Measurements from ENCODE around the gene EEF1AKMT2. TPM values are rescaled to one million over a fixed set of nuclear protein-coding genes. Genes with fewer than 3 reads are reported as not detected.

EEF1AKMT2 gene
- total RNA-seq, 2 experiments from 2014 or later = 14.4 to 16.7 TPM

DNA sequence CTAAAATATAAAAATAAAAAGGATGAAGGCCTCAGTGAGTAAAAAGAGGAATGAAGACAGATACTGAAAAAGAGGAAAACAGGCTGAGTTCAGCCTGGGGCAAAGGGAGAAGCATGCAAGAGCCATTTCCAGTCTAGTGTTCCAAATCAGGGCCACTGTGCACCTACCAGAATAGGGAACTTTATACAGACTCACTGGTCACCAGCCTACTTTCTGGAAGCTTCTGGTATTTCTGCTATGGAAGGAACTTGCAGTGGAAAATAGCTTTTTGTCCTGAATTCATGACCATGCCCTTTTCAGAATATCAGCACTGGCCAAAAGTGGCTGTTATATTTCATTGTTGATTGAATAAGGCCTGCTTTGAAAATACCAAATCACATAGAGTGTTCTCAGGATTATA is 38.8 kb upstream of the EEF1AKMT2 start:
- no peaks in the 10 kb centered on the region for H3K27me3 Mint-ChIP-seq
- peaks cover 72% of the 10 kb centered on the region for H3K36me3 ChIP-seq (ENCODE audit: insufficient read depth, low read length)
- ATAC-seq (ENCODE audit: poor library complexity) (no peak), DNase-seq (no peak)
- intact Hi-C loops (cut with DNase I, micrococcal nuclease) = no loop called here
- TF ChIP-seq, protein P1, sequence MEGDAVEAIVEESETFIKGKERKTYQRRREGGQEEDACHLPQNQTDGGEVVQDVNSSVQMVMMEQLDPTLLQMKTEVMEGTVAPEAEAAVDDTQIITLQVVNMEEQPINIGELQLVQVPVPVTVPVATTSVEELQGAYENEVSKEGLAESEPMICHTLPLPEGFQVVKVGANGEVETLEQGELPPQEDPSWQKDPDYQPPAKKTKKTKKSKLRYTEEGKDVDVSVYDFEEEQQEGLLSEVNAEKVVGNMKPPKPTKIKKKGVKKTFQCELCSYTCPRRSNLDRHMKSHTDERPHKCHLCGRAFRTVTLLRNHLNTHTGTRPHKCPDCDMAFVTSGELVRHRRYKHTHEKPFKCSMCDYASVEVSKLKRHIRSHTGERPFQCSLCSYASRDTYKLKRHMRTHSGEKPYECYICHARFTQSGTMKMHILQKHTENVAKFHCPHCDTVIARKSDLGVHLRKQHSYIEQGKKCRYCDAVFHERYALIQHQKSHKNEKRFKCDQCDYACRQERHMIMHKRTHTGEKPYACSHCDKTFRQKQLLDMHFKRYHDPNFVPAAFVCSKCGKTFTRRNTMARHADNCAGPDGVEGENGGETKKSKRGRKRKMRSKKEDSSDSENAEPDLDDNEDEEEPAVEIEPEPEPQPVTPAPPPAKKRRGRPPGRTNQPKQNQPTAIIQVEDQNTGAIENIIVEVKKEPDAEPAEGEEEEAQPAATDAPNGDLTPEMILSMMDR (IDR thresholded peaks at IDR 0.05) = no peak
- no peak overlapping the region for H3K27ac ChIP-seq (ENCODE audit: low read depth in 1 of 2, low read length in 2 of 2)
- H3K9me3 ChIP-seq (ENCODE audit: control insufficient read depth in 1 of 2, insufficient read depth in 1 of 2, low read length in 2 of 2) = no peaks in the 10 kb centered on the region
- no peak overlapping the region for H3K4me3 Mint-ChIP-seq
- no peaks in the 10 kb centered on the region for H3K27me3 ChIP-seq (ENCODE audit: control insufficient read depth in 1 of 2, insufficient read depth in 2 of 2, low read length in 2 of 2)
- ChIA-PET CTCF (interaction anchor here (1.0 to 1.2 kb wide), 2 partner anchors 14 to 300 kb away, joined by 3 read pairs; no protein-coding TSS in a partner anchor), POLR2A (no interaction called here)
- no peaks in the 10 kb centered on the region for H3K4me1 ChIP-seq (ENCODE audit: insufficient read depth, low read length)
- H3K9me3 Mint-ChIP-seq = no peaks in the 10 kb centered on the region
- peaks cover 77% of the 10 kb centered on the region for H3K36me3 Mint-ChIP-seq (ENCODE audit: low read depth)
- no peak overlapping the region for H3K27ac Mint-ChIP-seq
- H3K4me1 Mint-ChIP-seq (ENCODE audit: low read depth) = no peaks in the 10 kb centered on the region
- H3K4me3 ChIP-seq (ENCODE audit: low read length) = no peak overlapping the region

DNA sequence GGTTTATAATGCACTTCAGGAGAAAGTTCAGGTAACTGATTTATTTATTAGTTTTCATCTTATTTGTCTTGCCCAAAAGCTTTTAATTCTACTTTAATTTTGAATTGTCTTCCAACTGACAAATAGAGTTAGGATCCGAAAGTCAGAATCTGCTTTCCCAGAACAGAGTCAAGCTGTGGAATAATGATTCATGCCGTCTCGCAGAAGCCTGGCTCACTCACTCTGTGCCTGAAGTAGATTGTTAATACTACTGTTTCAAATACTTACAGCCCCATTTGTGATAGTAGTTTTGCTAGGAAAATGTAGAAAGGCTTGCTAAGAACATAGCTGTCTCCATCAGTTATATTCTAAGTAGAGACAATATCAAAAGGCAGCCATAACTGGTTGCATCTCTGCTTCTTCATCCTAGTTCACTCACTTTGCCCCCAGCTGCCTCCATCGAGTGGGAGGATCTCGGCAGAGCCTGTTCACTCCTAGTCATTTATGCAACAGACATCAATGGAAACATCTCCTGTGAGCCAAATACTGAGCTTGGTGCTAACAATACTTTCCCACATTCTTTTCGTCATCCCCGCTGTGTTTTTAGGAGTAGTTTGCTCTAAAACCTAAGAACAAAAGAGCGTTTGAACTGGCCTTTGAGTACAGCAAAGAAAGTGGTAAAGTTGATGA is 37.9 kb upstream of the EEF1AKMT2 start:
- H3K27me3 Mint-ChIP-seq = no peaks in the 10 kb centered on the region
- H3K36me3 ChIP-seq (ENCODE audit: insufficient read depth, low read length) = peaks cover 63% of the 10 kb centered on the region
- ChIA-PET POLR2A (no interaction called here), CTCF (no interaction called here)
- H3K36me3 Mint-ChIP-seq (ENCODE audit: low read depth) = peaks cover 73% of the 10 kb centered on the region
- H3K27ac ChIP-seq (ENCODE audit: low read depth in 1 of 2, low read length in 2 of 2) = no peak overlapping the region
- intact Hi-C loops (cut with DNase I, micrococcal nuclease) = loop anchor here in 1 of 2 experiments (10.0 kb wide), 1 partner anchor 835 kb away; no protein-coding TSS in a partner anchor
- DNase-seq (no peak), ATAC-seq (ENCODE audit: poor library complexity) (no peak)
- H3K4me1 ChIP-seq (ENCODE audit: insufficient read depth, low read length) = no peaks in the 10 kb centered on the region
- H3K4me3 ChIP-seq (ENCODE audit: low read length) = no peak overlapping the region
- H3K9me3 ChIP-seq (ENCODE audit: control insufficient read depth in 1 of 2, insufficient read depth in 1 of 2, low read length in 2 of 2) = no peaks in the 10 kb centered on the region
- no peaks in the 10 kb centered on the region for H3K9me3 Mint-ChIP-seq
- no peak overlapping the region for H3K27ac Mint-ChIP-seq
- no peaks in the 10 kb centered on the region for H3K4me1 Mint-ChIP-seq (ENCODE audit: low read depth)
- TF ChIP-seq, protein P1 (IDR thresholded peaks at IDR 0.05) = no peak
- no peaks in the 10 kb centered on the region for H3K27me3 ChIP-seq (ENCODE audit: control insufficient read depth in 1 of 2, insufficient read depth in 2 of 2, low read length in 2 of 2)
- H3K4me3 Mint-ChIP-seq = no peak overlapping the region

DNA sequence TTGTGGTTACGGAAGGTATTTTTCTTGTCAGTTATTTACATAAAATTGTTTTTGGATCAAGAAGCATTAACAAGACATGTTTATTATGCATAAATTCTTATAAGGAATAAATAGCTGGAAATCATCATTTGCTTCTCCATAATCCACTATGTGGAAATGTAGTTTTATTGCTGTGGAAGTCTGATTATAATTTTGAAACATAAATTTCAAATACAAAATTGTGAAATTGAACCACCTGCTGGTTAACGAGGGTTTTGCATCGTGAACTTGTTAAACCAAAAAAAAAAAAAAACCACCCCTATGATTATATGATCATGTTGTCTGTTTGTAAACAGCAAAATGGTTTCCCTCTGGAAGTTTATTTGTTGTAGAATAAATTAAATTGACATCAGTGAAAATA is 35.8 kb upstream of the EEF1AKMT2 start:
- Mint-ChIP-seq H3K4me1 (ENCODE audit: low read depth) (no peaks in the 10 kb centered on the region), H3K9me3 (no peaks in the 10 kb centered on the region), H3K27me3 (no peaks in the 10 kb centered on the region), H3K4me3 (no peak overlapping the region), H3K27ac (no peak overlapping the region), H3K36me3 (ENCODE audit: low read depth) (peaks cover 76% of the 10 kb centered on the region)
- Histone ChIP-seq H3K36me3 (ENCODE audit: insufficient read depth, low read length) (peaks cover 49% of the 10 kb centered on the region), H3K4me1 (ENCODE audit: insufficient read depth, low read length) (no peaks in the 10 kb centered on the region), H3K27ac (ENCODE audit: low read depth in 1 of 2, low read length in 2 of 2) (no peak overlapping the region), H3K9me3 (ENCODE audit: control insufficient read depth in 1 of 2, insufficient read depth in 1 of 2, low read length in 2 of 2) (no peaks in the 10 kb centered on the region), H3K4me3 (ENCODE audit: low read length) (no peak overlapping the region), H3K27me3 (ENCODE audit: control insufficient read depth in 1 of 2, insufficient read depth in 2 of 2, low read length in 2 of 2) (no peaks in the 10 kb centered on the region)
- ChIA-PET CTCF (interaction anchor here (1.0 to 1.4 kb wide), 3 partner anchors 11 to 297 kb away, joined by 3 to 4 read pairs (median 3); no protein-coding TSS in a partner anchor), POLR2A (interaction anchor here (0.7 kb wide), 1 partner anchor 10 kb away, joined by 3 read pairs; no protein-coding TSS in a partner anchor)
- DNase-seq = peak in 3 of 14 experiments; percentile 28 to 45 (median 44)
- intact Hi-C loops (cut with DNase I, micrococcal nuclease) = loop anchor here (1.0 to 10.0 kb wide), 2 partner anchors 297 to 833 kb away; no protein-coding TSS in a partner anchor
- ATAC-seq (ENCODE audit: poor library complexity) = no peak
- TF ChIP-seq, protein P1 (IDR thresholded peaks at IDR 0.05) = peak; percentile 63
